Measurements from ENCODE around the gene COL5A1.

Gene COL5A1

GRCh38 chr9:134690946-134691694, 49.5 kb downstream of the COL5A1 start:
- no peak for TF ChIP-seq CTCF (IDR thresholded peaks at IDR 0.05; ENCODE audit: borderline replicate concordance, control extremely low read depth, extremely low read depth, insufficient read depth, missing control alignments)
- DNase-seq (ENCODE audit: low spot score) = no peak
- in situ Hi-C loops (cut with MboI; ENCODE audit: low sequenced_read_pairs, unreplicated experiment) = loop anchor here (10.0 kb wide), 1 partner anchor 294 kb away; no protein-coding TSS in a partner anchor

- no peak for DNase-seq (ENCODE audit: low spot score)
- in situ Hi-C loops (cut with MboI; ENCODE audit: low sequenced_read_pairs, unreplicated experiment) = loop anchor here (10.0 kb wide), 1 partner anchor 293 kb away; no protein-coding TSS in a partner anchor
- TF ChIP-seq CTCF (IDR thresholded peaks at IDR 0.05; ENCODE audit: borderline replicate concordance, control extremely low read depth, extremely low read depth, insufficient read depth, missing control alignments) = no peak
Observed at GRCh38 chr9:134691695-134692572, 50.3 kb downstream of the COL5A1 start.

- DNase-seq (ENCODE audit: low spot score) = no peak
- in situ Hi-C loops (cut with MboI; ENCODE audit: low sequenced_read_pairs, unreplicated experiment) = loop anchor here (10.0 kb wide), 1 partner anchor 292 kb away; no protein-coding TSS in a partner anchor
- no peak for TF ChIP-seq CTCF (IDR thresholded peaks at IDR 0.05; ENCODE audit: borderline replicate concordance, control extremely low read depth, extremely low read depth, insufficient read depth, missing control alignments)
Observed at GRCh38 chr9:134692573-134692860, 50.9 kb downstream of the COL5A1 start.

GRCh38 chr9:134693011-134693410, 51.4 kb downstream of the COL5A1 start:
- no peak for DNase-seq (ENCODE audit: low spot score)
- in situ Hi-C loops (cut with MboI; ENCODE audit: low sequenced_read_pairs, unreplicated experiment) = loop anchor here (10.0 kb wide), 1 partner anchor 292 kb away; no protein-coding TSS in a partner anchor
- TF ChIP-seq CTCF (IDR thresholded peaks at IDR 0.05; ENCODE audit: borderline replicate concordance, control extremely low read depth, extremely low read depth, insufficient read depth, missing control alignments) = no peak

GRCh38 chr9:134693641-134694367, 52.2 kb downstream of the COL5A1 start:
- no peak for DNase-seq (ENCODE audit: low spot score)
- no peak for TF ChIP-seq CTCF (IDR thresholded peaks at IDR 0.05; ENCODE audit: borderline replicate concordance, control extremely low read depth, extremely low read depth, insufficient read depth, missing control alignments)
- in situ Hi-C loops (cut with MboI; ENCODE audit: low sequenced_read_pairs, unreplicated experiment) = loop anchor here (10.0 kb wide), 1 partner anchor 291 kb away; no protein-coding TSS in a partner anchor

GRCh38 chr9:134694368-134694665, 52.7 kb downstream of the COL5A1 start:
- DNase-seq (ENCODE audit: low spot score) = no peak
- no peak for TF ChIP-seq CTCF (IDR thresholded peaks at IDR 0.05; ENCODE audit: borderline replicate concordance, control extremely low read depth, extremely low read depth, insufficient read depth, missing control alignments)
- in situ Hi-C loops (cut with MboI; ENCODE audit: low sequenced_read_pairs, unreplicated experiment) = loop anchor here (10.0 kb wide), 1 partner anchor 290 kb away; no protein-coding TSS in a partner anchor

Data from GM13976 (cell line).